Body of pancreas (tissue), 4 donors: ENCODE data around the gene TAP2.

ENCODE experiments used
- CTCF ChIP-seq, 7 experiments: fragments of 450-650 bp in 4 of 7; fragments of 200-600 bp in 3 of 7; sonication (generic) in 3 of 7; IDR thresholded peaks; one replicate each; pipeline ENCODE4 v1.5.1; 2016 to 2019; ENCODE audit warnings: antibody characterized with exemption in 7 of 7
- POLR2A ChIP-seq, 3 donors: fragments of 450-650 bp; IDR thresholded peaks; one replicate each; pipeline ENCODE4 v1.6.1; 2016; ENCODE audit warnings: antibody characterized with exemption in 3 of 3, mild to moderate bottlenecking in 2 of 3

DNA sequence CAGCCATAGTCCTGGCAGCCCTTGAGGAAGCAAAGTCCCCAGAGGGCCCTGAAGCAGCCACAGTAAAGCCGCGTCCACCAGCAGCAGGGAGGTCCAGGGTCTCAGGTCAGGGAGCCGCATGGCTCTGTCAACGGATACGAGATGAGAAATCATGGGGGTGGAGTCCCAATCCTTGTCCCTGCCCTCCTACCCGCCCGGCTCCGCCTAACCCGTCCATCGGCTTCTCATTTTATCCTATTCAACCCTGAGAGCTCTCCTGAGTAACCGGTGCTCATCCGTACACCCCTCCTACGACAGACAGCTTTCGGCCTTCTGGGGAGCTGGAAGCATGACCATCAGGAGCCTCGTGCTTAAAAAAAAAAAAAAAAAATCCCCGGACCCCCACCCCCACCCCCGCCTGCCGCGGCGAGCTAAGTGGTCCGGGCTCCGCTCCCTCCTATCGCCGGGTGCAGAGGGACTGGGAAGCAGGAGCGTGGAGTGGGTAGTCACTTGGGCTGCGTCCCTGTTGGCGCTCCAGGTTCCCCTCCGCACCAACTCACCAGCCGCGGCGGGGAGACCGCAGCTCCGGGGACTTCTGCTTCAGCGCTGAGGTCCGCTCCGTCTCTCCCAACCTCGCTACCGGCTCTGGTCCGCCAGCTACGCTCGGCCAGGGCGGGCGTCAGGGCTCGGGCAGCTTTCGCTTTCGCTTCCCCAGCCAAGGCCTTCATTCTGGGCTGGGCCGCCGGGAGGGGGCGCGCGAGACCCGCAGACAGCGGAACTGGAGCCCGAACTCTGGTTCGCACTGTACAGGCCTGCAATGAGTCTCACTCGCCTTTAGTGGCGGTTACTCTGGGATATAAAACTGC is at the start of gene TAP2:
- TF ChIP-seq CTCF (IDR thresholded peaks at IDR 0.05) = peak; percentile 88 to 99 (median 98)
- TF ChIP-seq POLR2A (IDR thresholded peaks at IDR 0.05) = peak in 2 of 3 donors; percentile 59 to 61
